GM23338 (cell line): ENCODE data around the gene GPC6. TPM values are rescaled to one million over a fixed set of nuclear protein-coding genes. Genes with fewer than 3 reads are reported as not detected.
A peak's percentile ranks its signal among the peaks of the same experiment; 100 is the strongest.

ENCODE experiments used
- ATAC-seq: fragments of 200-7000 bp; cut with Tn5 transposase; 3 replicates; pipeline ENCODE4 v1.9.1; 2020
- DNase-seq: peaks from one replicate; pipeline ENCODE4 v3.0.0-alpha.2; 2015; ENCODE audit warnings: low spot score
- H2AFZ ChIP-seq: fragments of 200-600 bp; sonication (generic); 2 replicates; pipeline ENCODE4 v1.8.0; 2016; ENCODE audit warnings: antibody characterized with exemption, mild to moderate bottlenecking, moderate library complexity
- H3F3A ChIP-seq: fragments of 200-600 bp; sonication (generic); replicated peaks from 2 replicates; pipeline ENCODE4 v1.8.0; 2017; ENCODE audit warnings: antibody characterized with exemption, mixed run types, low read depth
- H3K27ac ChIP-seq: fragments of 200-600 bp; sonication (generic); 2 replicates; pipeline ENCODE4 v1.6.1; 2016; ENCODE audit warnings: low read depth
- H3K27me3 ChIP-seq: fragments of 200-600 bp; sonication (generic); 2 replicates; pipeline ENCODE4 v1.8.0; 2016; ENCODE audit warnings: mild to moderate bottlenecking, mixed run types, moderate library complexity; ENCODE audit not compliant: insufficient read depth
- H3K36me3 ChIP-seq: fragments of 200-600 bp; sonication (generic); 2 replicates; pipeline ENCODE4 v1.8.0; 2016; ENCODE audit warnings: mild to moderate bottlenecking; ENCODE audit not compliant: insufficient read depth
- H3K4me1 ChIP-seq: fragments of 200-600 bp; sonication (generic); 2 replicates; pipeline ENCODE4 v1.8.0; 2016; ENCODE audit warnings: mild to moderate bottlenecking, moderate library complexity; ENCODE audit not compliant: insufficient read depth
- H3K4me2 ChIP-seq: fragments of 200-600 bp; sonication (generic); 2 replicates; pipeline ENCODE4 v1.7.1; 2017; ENCODE audit warnings: mixed run types
- H3K4me3 ChIP-seq: fragments of 200-600 bp; sonication (generic); 2 replicates; pipeline ENCODE4 v1.6.1; 2016; ENCODE audit warnings: mixed run types
- H3K79me2 ChIP-seq: fragments of 200-600 bp; sonication (generic); replicated peaks from 2 replicates; pipeline ENCODE4 v1.8.0; 2017; ENCODE audit warnings: mild to moderate bottlenecking; ENCODE audit not compliant: insufficient read depth
- H3K9me2 ChIP-seq: fragments of 200-600 bp; sonication (generic); 2 replicates; pipeline ENCODE4 v1.8.0; 2017; ENCODE audit not compliant: insufficient read depth
- H4K20me1 ChIP-seq: fragments of 200-600 bp; sonication (generic); replicated peaks from 2 replicates; pipeline ENCODE4 v1.8.0; 2017; ENCODE audit warnings: mild to moderate bottlenecking; ENCODE audit not compliant: insufficient read depth
- H3K27ac Mint-ChIP-seq: 2 replicates; pipeline ENCODE4 v1.8.0; 2020; ENCODE audit warnings: inconsistent platforms, mild to moderate bottlenecking, moderate library complexity, mixed read lengths
- H3K27me3 Mint-ChIP-seq: 3 replicates; pipeline ENCODE4 v1.8.0; 2022; ENCODE audit warnings: low read depth, mild to moderate bottlenecking, moderate library complexity, mixed read lengths, inconsistent platforms; ENCODE audit not compliant: insufficient read depth, poor library complexity
- H3K36me3 Mint-ChIP-seq: 3 replicates; pipeline ENCODE4 v1.8.0; 2021; ENCODE audit warnings: low read depth, mild to moderate bottlenecking, inconsistent platforms, moderate library complexity, mixed read lengths
- H3K4me1 Mint-ChIP-seq: 3 replicates; pipeline ENCODE4 v1.8.0; 2020; ENCODE audit warnings: mild to moderate bottlenecking, inconsistent platforms, mixed read lengths
- H3K4me3 Mint-ChIP-seq: 3 replicates; pipeline ENCODE4 v1.8.0; 2021; ENCODE audit warnings: moderate library complexity, mild to moderate bottlenecking, inconsistent platforms, mixed read lengths
- H3K9me3 Mint-ChIP-seq: 3 replicates; pipeline ENCODE4 v1.8.0; 2020; ENCODE audit warnings: moderate library complexity, mild to moderate bottlenecking, inconsistent platforms, mixed read lengths
- EZH2 ChIP-seq: fragments of 200-600 bp; sonication (generic); IDR thresholded peaks from one replicate; pipeline ENCODE4 v1.8.0; 2017; ENCODE audit warnings: antibody characterized with exemption, mild to moderate bottlenecking, low read depth; ENCODE audit not compliant: unreplicated experiment
- JUNB ChIP-seq: IDR thresholded peaks from one replicate; pipeline ENCODE4 v1.6.1; 2016; ENCODE audit warnings: antibody characterized with exemption; ENCODE audit not compliant: unreplicated experiment
- NANOG ChIP-seq: IDR thresholded peaks from 2 replicates; pipeline ENCODE4 v1.6.1; 2016; ENCODE audit warnings: antibody characterized with exemption, borderline replicate concordance
- ZNF331 ChIP-seq: fragments of 250-450 bp; sonication (Bioruptor Pico); IDR thresholded peaks from 2 replicates; pipeline ENCODE4 v1.5.0; 2020; ENCODE audit warnings: low read depth, mild to moderate bottlenecking, moderate library complexity
- polyA plus RNA-seq: library from polyadenylated mRNA; unstranded; fragments of >200 nt; fragmentation: Nextera tagmentation; extraction: Ambion mirVana; gene quantifications from 2 replicates; pipeline ENCODE4 v1.2.1, GENCODE V29; 2016
- total RNA-seq: library from RNA; depleted of rRNA; stranded (reverse); fragments of >200 nt; shearing (Covaris generic); gene quantifications from 2 replicates; pipeline ENCODE4 v1.2.3, GENCODE V29; 2014
- TF ChIP-seq, protein P1 (sequence below): IDR thresholded peaks from one replicate; pipeline ENCODE4 v1.6.1; 2018; ENCODE audit warnings: antibody characterized with exemption; ENCODE audit not compliant: unreplicated experiment
- TF ChIP-seq, protein P2 (sequence below): IDR thresholded peaks from 2 replicates; pipeline ENCODE4 v1.6.1; 2016; ENCODE audit warnings: antibody characterized with exemption
- TF ChIP-seq, protein P3 (sequence below), 2 experiments: fragments of 200-600 bp in 1 of 2; sonication (generic) in 1 of 2; conservative IDR thresholded peaks; 2 replicates each; pipeline versions ENCODE4 v1.5.1 to v1.6.1; 2016 to 2017; ENCODE audit warnings: antibody characterized with exemption in 2 of 2, low read depth in 2 of 2, mild to moderate bottlenecking in 2 of 2, moderate library complexity in 1 of 2

The GPC6 gene
- total and polyA plus RNA-seq, 2 experiments from 2014 or later = 6.4 to 28.6 TPM

DNA sequence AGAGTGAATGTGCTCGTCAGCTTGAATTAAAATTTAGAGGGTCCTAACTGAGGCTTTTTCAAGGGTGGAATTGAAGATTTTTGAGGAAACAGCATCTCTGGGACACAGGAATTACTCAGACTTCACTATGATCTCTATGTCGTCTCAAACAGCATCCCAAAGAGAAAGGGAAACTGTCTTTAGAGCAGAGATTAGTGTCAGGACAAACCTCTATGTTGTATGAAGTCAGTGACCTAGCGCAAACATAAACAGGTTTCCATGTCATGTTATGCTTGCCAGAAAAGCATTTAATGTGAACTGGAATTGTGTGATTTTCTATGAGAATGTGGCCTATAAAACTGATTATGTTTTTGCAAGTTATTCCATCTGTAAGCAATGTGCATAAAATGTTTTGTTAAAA lies 573.7 kb downstream of the GPC6 start:
- Mint-ChIP-seq H3K36me3 (no peaks in the 10 kb centered on the region), H3K4me3 (no peak overlapping the region), H3K27me3 (no peaks in the 10 kb centered on the region), H3K9me3 (no peaks in the 10 kb centered on the region), H3K4me1 (peaks cover 10% of the 10 kb centered on the region; the same call in 1 of the 3 replicates), H3K27ac (no peak overlapping the region)
- Histone ChIP-seq H3K27me3 (no peaks in the 10 kb centered on the region), H3K4me3 (no peak overlapping the region), H2AFZ (no peak overlapping the region), H3K36me3 (no peaks in the 10 kb centered on the region), H3K4me2 (no peak overlapping the region), H3K4me1 (peaks cover 9% of the 10 kb centered on the region), H3K27ac (no peak overlapping the region), H3K79me2 (no peaks in the 10 kb centered on the region), H3K9me2 (no peaks in the 10 kb centered on the region), H3F3A (no peaks in the 10 kb centered on the region), H4K20me1 (no peaks in the 10 kb centered on the region; the same call in 1 of the 2 replicates)
- TF ChIP-seq, protein P1, sequence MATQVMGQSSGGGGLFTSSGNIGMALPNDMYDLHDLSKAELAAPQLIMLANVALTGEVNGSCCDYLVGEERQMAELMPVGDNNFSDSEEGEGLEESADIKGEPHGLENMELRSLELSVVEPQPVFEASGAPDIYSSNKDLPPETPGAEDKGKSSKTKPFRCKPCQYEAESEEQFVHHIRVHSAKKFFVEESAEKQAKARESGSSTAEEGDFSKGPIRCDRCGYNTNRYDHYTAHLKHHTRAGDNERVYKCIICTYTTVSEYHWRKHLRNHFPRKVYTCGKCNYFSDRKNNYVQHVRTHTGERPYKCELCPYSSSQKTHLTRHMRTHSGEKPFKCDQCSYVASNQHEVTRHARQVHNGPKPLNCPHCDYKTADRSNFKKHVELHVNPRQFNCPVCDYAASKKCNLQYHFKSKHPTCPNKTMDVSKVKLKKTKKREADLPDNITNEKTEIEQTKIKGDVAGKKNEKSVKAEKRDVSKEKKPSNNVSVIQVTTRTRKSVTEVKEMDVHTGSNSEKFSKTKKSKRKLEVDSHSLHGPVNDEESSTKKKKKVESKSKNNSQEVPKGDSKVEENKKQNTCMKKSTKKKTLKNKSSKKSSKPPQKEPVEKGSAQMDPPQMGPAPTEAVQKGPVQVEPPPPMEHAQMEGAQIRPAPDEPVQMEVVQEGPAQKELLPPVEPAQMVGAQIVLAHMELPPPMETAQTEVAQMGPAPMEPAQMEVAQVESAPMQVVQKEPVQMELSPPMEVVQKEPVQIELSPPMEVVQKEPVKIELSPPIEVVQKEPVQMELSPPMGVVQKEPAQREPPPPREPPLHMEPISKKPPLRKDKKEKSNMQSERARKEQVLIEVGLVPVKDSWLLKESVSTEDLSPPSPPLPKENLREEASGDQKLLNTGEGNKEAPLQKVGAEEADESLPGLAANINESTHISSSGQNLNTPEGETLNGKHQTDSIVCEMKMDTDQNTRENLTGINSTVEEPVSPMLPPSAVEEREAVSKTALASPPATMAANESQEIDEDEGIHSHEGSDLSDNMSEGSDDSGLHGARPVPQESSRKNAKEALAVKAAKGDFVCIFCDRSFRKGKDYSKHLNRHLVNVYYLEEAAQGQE = no peak
- TF ChIP-seq, protein P2, sequence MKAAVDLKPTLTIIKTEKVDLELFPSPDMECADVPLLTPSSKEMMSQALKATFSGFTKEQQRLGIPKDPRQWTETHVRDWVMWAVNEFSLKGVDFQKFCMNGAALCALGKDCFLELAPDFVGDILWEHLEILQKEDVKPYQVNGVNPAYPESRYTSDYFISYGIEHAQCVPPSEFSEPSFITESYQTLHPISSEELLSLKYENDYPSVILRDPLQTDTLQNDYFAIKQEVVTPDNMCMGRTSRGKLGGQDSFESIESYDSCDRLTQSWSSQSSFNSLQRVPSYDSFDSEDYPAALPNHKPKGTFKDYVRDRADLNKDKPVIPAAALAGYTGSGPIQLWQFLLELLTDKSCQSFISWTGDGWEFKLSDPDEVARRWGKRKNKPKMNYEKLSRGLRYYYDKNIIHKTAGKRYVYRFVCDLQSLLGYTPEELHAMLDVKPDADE = no peak
- TF ChIP-seq ZNF331 (CRISPR knock-in tag) = no peak
- TF ChIP-seq NANOG = no peak
- DNase-seq (no peak), ATAC-seq (no peak)

DNA sequence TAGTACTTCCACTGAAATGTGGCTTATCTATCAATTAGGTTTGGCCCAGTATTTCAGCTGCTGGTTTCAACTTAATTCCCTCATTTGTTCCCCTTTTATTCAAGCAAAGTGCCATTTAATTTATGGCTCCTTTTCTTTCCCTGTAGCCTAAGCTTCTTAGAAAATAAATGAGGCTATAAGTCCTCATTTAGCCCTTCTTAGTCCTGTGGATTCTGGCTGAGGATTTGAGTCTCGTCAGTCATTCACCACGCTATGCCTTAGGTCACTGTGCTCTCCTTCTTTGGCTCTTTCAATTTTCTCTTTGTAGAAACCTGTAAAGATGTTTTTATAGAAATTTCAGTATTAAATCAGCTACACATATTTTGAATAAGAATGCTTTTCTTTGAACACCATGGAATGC lies 579.1 kb downstream of the GPC6 start:
- no peak for ATAC-seq
- Histone ChIP-seq H3K27ac (no peak overlapping the region), H3K4me2 (no peak overlapping the region), H3F3A (no peaks in the 10 kb centered on the region), H4K20me1 (no peaks in the 10 kb centered on the region; the same call in 1 of the 2 replicates), H2AFZ (no peak overlapping the region), H3K36me3 (no peaks in the 10 kb centered on the region), H3K4me3 (no peak overlapping the region), H3K4me1 (peaks cover 42% of the 10 kb centered on the region), H3K27me3 (no peaks in the 10 kb centered on the region), H3K79me2 (no peaks in the 10 kb centered on the region), H3K9me2 (0 out of 2 replicates have a peak, but pooled peaks cover 3% of the 10 kb centered on the region)
- H3K4me3 Mint-ChIP-seq = no peak overlapping the region
- H3K27me3 Mint-ChIP-seq = no peaks in the 10 kb centered on the region
- peak overlapping the region; percentile 63 for H3K27ac Mint-ChIP-seq
- DNase-seq = no peak
- peaks cover 39% of the 10 kb centered on the region for H3K4me1 Mint-ChIP-seq
- TF ChIP-seq JUNB = no peak
- H3K9me3 Mint-ChIP-seq = no peaks in the 10 kb centered on the region
- no peaks in the 10 kb centered on the region for H3K36me3 Mint-ChIP-seq

DNA sequence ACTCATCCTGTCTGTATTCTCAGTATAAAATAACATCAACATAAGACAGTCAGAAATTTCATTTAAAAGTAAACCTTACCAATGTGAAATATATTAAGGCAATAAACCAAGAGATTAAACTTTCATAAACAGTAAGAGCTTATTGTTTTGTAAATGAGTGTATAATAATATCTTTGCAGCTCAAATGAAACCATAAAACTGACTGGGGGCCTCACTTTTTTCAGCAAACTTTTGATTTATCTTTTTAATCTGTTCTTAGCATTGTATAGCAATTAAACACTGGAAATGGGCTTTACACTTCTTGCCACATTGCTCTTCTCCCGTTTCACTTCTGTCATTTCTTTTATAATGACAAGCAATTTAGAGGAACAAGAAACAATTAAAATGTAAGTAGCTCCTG lies 580.3 kb downstream of the GPC6 start:
- H3K27ac ChIP-seq = no peak overlapping the region
- H3K4me1 ChIP-seq = peaks cover 49% of the 10 kb centered on the region
- H4K20me1 ChIP-seq = no peaks in the 10 kb centered on the region; the same call in 1 of the 2 replicates
- no peaks in the 10 kb centered on the region for H3K36me3 Mint-ChIP-seq
- ATAC-seq (no peak; the same call in 2 of the 3 replicates), DNase-seq (no peak)
- H3K27me3 Mint-ChIP-seq = no peaks in the 10 kb centered on the region
- no peaks in the 10 kb centered on the region for H3F3A ChIP-seq
- peak overlapping the region; percentile 9; the same call in 2 of the 3 replicates for H3K4me3 Mint-ChIP-seq
- no peak overlapping the region for H3K4me3 ChIP-seq
- H3K79me2 ChIP-seq = no peaks in the 10 kb centered on the region
- no peaks in the 10 kb centered on the region for H3K36me3 ChIP-seq
- H2AFZ ChIP-seq = no peak overlapping the region
- peak overlapping the region; percentile 63; the same call in 1 of the 2 replicates for H3K27ac Mint-ChIP-seq
- H3K9me3 Mint-ChIP-seq = no peaks in the 10 kb centered on the region
- peak overlapping the region; percentile 50 for H3K4me2 ChIP-seq
- 0 out of 2 replicates have a peak, but pooled peaks cover 3% of the 10 kb centered on the region for H3K9me2 ChIP-seq
- peaks cover 48% of the 10 kb centered on the region for H3K4me1 Mint-ChIP-seq
- H3K27me3 ChIP-seq = no peaks in the 10 kb centered on the region
- TF ChIP-seq EZH2 (no peak), NANOG (peak; percentile 69; the same call in 1 of the 2 replicates), JUNB (no peak)
- TF ChIP-seq, protein P3, sequence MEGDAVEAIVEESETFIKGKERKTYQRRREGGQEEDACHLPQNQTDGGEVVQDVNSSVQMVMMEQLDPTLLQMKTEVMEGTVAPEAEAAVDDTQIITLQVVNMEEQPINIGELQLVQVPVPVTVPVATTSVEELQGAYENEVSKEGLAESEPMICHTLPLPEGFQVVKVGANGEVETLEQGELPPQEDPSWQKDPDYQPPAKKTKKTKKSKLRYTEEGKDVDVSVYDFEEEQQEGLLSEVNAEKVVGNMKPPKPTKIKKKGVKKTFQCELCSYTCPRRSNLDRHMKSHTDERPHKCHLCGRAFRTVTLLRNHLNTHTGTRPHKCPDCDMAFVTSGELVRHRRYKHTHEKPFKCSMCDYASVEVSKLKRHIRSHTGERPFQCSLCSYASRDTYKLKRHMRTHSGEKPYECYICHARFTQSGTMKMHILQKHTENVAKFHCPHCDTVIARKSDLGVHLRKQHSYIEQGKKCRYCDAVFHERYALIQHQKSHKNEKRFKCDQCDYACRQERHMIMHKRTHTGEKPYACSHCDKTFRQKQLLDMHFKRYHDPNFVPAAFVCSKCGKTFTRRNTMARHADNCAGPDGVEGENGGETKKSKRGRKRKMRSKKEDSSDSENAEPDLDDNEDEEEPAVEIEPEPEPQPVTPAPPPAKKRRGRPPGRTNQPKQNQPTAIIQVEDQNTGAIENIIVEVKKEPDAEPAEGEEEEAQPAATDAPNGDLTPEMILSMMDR (conservative IDR thresholded peaks at IDR 0.05; ENCODE audit: low read depth in 2 of 2) = no peak
- TF ChIP-seq, protein P2 = no peak
